ENCODE data around the gene PDGFB.

The PDGFB gene

GRCh38 chr22:39212721-39213376 lies 31.9 kb downstream of the PDGFB start:
- H3K4me3 ChIP-seq (ENCODE audit: low read depth, low read length) = no peak overlapping the region
- peak; percentile 21; the same call in 1 of the 2 replicates for TF ChIP-seq CTCF (IDR thresholded peaks at IDR 0.05; ENCODE audit: low read depth, low read length)
- H3K9me3 ChIP-seq (ENCODE audit: severe bottlenecking) = no peaks in the 10 kb centered on the region
- no peaks in the 10 kb centered on the region for H3K36me3 ChIP-seq
- H3K27me3 ChIP-seq (ENCODE audit: insufficient read depth, low read depth, severe bottlenecking) = no peaks in the 10 kb centered on the region
- no peak overlapping the region for H3K27ac ChIP-seq
- no peak for DNase-seq

- no peak for DNase-seq
- no peak overlapping the region for H3K27ac ChIP-seq
- no peak overlapping the region for H3K4me3 ChIP-seq (ENCODE audit: low read depth, low read length)
- H3K9me3 ChIP-seq (ENCODE audit: severe bottlenecking) = no peaks in the 10 kb centered on the region
- H3K27me3 ChIP-seq (ENCODE audit: insufficient read depth, low read depth, severe bottlenecking) = no peaks in the 10 kb centered on the region
- no peak for TF ChIP-seq CTCF (IDR thresholded peaks at IDR 0.05; ENCODE audit: low read depth, low read length)
- H3K36me3 ChIP-seq = no peaks in the 10 kb centered on the region
Measured at GRCh38 chr22:39209756-39210155, 35.0 kb downstream of the PDGFB start.

GRCh38 chr22:39208013-39208680 lies 36.6 kb downstream of the PDGFB start:
- DNase-seq = no peak
- no peak for TF ChIP-seq CTCF (IDR thresholded peaks at IDR 0.05; ENCODE audit: low read depth, low read length)
- Histone ChIP-seq H3K27me3 (ENCODE audit: insufficient read depth, low read depth, severe bottlenecking) (no peaks in the 10 kb centered on the region), H3K27ac (no peak overlapping the region), H3K36me3 (no peaks in the 10 kb centered on the region), H3K4me3 (ENCODE audit: low read depth, low read length) (no peak overlapping the region), H3K9me3 (ENCODE audit: severe bottlenecking) (no peaks in the 10 kb centered on the region)

- no peak for DNase-seq
- no peak for TF ChIP-seq CTCF (IDR thresholded peaks at IDR 0.05; ENCODE audit: low read depth, low read length)
- Histone ChIP-seq H3K4me3 (ENCODE audit: low read depth, low read length) (no peak overlapping the region), H3K36me3 (no peaks in the 10 kb centered on the region), H3K27me3 (ENCODE audit: insufficient read depth, low read depth, severe bottlenecking) (no peaks in the 10 kb centered on the region), H3K9me3 (ENCODE audit: severe bottlenecking) (no peaks in the 10 kb centered on the region), H3K27ac (no peak overlapping the region)
Measured at GRCh38 chr22:39207141-39208012, 37.4 kb downstream of the PDGFB start.

GRCh38 chr22:39206491-39206890 lies 38.3 kb downstream of the PDGFB start:
- no peaks in the 10 kb centered on the region for H3K27me3 ChIP-seq (ENCODE audit: insufficient read depth, low read depth, severe bottlenecking)
- H3K9me3 ChIP-seq (ENCODE audit: severe bottlenecking) = no peaks in the 10 kb centered on the region
- H3K27ac ChIP-seq = no peak overlapping the region
- TF ChIP-seq CTCF (IDR thresholded peaks at IDR 0.05; ENCODE audit: low read depth, low read length) = no peak
- no peaks in the 10 kb centered on the region for H3K36me3 ChIP-seq
- no peak for DNase-seq
- H3K4me3 ChIP-seq (ENCODE audit: low read depth, low read length) = no peak overlapping the region
